NCI-H2196 treated with DMSO at 0.1 percent for 48 hours (cell line): ENCODE measurements around the gene FRRS1.
"Not testable (repeated sequence)": the region's sequence is repeated elsewhere in the genome, so short reads cannot be mapped to it uniquely, and the experiment has no call there.

ENCODE experiments used
- DNase-seq: peaks from one replicate; lab custom pipeline; 2025; ENCODE audit not compliant: unreplicated experiment; lab: John Stamatoyannopoulos, UW

FRRS1 gene

DNA sequence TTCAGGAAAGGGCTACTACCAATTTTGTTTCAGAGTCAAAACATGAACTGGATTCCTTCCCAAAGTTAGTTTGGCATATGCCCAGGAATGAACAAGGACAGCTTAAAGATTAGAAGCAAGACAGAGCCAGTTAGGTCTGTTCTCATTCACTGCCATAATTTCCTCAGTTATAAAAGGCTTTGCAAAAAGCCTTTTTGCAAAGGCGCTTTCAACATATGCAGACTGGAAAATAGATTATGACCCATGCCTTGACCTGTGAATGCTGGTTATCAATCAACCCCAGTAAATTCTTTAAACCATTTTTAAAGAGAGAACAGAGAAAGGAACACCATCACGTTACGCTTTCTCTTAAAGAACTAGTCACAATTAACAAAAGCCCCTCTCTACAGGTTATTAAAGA is 1.7 kb upstream of the FRRS1 start:
- DNase-seq = no peak

DNA sequence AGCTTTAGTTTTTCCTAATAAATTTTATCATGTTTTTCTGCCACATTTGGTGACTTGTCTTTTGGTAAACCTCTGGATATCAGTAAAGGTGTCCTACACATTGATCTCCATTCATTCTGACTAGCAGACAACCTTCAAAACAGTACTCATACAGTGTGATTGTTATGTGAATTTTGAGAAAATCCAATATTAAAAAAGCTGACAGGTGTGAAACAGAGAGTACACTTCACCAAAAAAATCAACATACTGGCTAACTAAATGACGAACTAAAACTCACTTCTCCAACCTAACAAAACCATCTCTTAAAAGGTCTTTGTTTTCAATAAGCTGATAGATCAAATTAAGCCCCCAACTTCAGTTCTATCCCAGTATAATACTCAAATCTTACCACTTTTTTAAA is 1.5 kb downstream of the FRRS1 start:
- DNase-seq = no peak

DNA sequence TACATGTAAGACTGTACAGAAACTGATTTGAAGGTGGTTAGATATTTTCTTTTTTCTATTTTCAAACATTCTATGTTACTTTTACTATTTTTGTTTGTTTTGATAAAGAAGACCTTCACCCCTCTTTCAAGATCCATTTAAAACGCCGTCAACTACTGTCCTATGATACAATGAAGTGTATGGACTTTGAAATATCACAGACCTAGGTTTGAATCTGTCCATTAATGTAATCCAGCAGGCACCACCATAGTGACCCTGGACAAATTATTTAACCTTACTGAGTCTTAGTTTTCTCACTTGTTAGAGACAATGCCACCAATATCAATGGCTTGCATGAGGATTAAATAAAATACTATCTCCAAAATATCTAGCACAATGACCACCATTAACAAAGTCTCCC is 2.0 kb downstream of the FRRS1 start:
- no peak for DNase-seq

DNA sequence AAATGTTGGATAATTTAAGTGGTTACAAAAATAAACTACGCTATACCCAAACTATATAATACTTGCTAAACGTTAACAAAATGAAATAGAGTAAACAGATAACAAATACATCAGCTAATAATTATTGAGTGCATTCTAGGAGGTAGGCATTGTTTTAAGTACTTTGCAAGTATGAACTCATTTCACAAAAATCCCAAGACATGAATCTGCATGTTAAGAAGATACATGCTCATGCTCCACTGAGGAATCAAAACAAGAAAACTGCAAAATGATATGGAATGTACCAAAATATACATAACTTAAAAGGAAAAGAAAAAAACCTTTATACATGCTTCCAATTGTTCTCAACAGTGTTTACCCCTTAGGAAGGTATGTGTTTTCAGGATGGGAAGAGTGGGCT is 2.5 kb downstream of the FRRS1 start:
- no peak for DNase-seq

DNA sequence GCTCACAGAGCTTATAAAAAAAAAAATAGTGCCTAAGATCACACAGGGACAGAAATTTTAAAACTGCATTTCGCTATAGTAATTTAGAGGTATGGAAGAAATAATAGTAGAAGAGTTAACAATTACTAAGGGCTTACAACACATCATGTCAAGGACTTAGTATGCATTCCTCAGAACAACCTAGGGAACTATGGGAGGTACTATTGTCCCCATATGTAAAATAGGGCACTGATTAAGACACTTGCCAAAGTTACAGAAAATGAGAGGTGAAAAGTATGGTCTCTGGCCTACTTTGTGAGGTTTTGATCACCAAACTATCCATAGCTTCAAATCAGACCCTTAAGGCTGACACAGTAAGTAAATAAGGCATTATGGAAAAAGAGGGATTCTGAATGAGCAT is 4.7 kb downstream of the FRRS1 start:
- no peak for DNase-seq

DNA sequence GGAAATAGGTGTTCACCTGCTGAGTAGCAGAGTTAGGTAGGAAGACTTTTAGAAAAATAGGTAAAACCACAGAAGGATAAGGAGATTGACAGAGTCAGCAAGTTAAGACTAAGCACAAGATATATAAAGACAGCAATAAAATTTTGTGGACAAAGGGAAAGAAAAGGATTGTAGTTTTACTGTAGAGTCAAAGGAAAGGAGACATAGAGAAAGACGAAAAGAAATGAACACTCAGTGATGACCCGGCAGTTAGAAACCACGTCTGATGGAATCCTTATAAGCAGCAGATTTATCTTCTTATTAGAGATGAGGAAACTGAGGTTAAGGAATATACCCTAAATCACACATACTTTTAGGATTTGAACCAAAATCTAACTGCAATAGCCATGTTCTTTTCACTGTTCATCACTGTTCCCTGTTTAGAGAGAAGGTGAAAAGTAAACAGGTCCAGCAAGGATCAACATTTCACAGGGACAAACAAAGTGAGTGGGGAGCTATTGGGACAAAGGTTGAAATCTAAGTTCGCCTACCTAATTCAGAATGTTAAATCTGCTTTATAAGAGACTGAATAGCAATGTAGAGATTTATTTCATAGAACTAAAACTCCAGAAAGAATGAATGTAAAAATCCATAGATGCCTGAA is 6.8 kb downstream of the FRRS1 start:
- DNase-seq = no peak

DNA sequence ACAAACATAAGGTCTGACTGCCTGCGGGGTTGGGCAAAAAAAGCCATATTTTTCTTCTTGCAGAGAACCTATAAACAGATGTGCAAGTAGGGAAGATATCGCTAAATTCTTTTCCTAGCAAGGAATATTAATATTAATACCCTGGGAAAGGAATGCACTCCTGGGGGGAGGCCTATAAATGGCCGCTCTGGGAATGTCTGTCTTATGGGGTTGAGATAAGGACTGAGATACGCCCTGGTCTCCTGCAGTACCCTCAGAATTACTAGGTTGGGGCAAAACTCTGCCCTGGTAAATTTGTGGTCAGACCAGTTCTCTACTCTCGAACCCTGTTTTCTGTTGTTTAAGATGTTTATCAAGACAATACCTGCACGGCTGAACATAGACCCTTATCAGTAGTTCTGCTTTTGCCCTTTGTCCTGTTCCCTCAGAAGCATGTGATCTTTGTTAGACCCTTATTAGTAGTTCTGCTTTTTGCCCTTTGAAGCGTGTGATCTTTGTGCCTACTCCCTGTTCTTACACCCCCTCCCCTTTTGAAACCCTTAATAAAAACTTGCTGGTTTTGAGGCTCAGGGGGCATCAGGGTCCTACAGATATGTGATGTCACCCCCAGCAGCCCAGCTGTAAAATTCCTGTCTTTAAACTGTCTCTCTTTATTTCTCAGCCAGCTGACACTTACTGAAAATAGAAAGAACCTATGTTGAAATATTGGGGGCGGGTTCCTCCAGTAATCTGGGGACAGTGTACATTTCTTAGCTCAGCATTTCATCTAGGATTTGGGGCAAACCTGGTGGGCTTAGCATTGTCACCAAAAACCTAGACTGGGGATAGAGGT is 7.5 kb downstream of the FRRS1 start:
- not testable (repeated sequence) for DNase-seq

DNA sequence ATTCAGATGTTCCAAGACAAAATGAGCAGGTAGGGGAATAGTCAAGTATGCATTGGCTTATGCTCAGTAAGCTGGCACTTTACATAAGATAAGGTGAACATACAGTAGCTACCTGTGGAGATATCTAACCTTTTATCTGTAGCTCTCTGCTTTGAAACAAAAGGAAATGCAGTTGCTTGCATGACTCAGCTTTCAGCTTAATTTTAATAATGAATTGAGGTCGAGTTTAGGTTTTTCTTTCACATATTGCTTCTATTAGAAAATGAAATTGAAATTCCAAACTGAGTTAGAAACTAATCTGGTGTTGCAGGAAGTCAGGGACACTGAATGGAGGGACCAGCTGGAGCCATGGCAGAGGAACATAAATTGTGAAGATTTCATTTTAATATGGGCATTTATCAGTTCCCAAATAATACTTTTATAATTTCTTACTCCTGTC is 8.3 kb downstream of the FRRS1 start:
- no peak for DNase-seq

DNA sequence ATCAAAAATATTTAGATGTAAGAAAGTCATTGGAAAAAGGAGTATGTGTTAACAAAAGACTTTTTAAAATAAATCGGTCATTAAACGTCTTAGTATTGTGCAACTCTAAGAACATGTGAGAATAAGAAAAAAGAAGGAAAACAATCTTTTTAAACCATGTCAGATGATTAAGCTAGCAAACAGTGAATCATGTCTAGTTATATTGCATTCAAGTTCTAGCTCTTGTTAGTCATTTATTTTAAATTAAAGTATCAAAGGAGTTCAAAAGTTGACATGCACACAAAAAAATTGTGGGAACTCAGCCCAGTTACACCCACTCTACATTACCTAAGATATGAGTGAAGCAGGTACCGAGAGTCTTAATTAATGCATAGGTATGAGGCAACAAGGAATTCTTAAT is 9.8 kb downstream of the FRRS1 start:
- no peak for DNase-seq

DNA sequence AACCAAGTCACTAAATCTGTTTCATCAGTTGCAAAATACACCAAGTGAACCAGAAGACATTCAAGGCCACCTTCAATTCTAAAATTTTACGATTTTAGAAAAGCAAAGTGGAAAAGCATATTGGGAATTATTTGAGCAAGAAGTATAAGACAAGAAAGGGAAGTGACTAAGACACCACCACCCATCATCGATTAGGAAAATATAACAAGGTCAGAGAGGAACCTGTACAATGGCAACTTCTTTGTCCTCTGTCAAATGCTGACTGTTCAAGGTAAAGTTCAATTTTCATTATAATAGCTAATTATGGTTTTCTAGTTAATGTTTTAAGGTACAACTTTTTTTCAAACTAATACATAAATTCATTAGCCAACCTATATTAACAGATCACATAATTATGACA is 10.8 kb downstream of the FRRS1 start:
- DNase-seq = no peak

DNA sequence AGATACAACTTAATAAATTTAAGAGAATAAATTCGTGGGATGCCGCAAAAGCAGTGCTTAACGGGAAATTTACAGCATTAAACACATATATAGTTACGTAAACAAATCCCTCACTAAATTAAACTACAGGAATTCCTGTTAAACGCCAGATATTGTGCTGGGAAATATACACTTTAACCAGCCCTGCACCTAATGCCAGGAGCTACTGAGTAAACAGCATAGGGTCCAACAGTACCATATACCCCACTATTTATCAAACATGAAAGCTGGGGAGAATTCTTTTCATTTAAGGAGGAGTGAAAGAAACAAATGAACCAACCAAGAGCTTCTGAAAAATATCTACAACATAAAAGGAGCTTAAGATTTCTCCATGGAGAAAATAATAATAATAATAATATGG is 11.7 kb downstream of the FRRS1 start:
- no peak for DNase-seq

DNA sequence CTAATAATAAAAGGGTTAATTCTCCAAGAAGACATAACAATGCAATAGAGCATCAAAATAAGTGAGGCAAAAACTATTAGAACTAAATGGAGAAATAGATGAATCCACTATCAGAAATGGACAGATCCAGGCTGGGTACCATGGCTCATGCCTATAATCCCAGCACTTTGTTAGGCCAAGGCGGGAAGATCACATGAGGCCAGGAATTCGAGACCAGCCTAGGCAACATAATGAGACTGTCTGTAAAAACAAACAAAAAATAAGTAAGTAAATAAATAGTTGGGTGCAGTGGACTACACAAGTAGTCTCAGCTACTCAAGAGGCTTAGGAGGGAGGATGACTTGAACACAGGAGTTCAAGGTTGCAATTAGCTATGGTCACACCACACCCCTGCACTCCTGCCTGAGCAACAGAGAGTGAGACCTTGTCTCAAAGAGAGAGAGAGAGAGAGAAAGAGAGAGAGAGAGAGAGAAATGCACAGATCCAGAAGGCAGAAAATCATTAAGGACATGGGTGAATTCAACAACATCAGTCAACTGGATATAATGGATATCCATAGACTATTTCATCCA is 12.3 kb downstream of the FRRS1 start:
- no peak for DNase-seq

DNA sequence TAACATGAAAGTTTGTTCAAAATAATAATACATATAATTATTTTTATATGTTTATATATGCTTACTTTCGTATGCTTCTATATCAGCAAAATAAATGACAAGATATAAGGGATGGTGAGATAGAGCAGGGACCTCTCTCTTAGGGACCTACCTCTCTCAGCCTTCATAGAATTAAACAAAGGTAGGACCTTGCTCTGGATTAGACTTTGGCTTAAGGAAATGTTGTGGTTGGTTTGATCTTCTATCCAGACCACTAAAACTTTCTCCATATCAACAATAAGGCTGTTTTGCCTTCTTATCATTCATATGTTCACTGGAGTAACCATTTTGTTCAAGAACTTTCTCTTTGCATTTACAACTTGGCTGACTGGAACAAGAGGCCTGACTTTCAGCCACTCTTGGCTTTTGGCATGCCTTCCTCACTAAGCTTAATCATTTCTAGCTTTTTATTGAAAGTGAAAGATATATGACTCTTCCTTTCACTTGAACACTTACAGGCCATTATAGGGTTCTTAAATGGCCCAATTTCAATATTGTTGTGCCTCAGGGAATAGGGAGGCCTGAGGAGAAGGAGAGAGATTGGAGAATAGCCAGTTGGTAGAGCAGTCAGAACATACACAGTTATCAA is 14.4 kb downstream of the FRRS1 start:
- no peak for DNase-seq

DNA sequence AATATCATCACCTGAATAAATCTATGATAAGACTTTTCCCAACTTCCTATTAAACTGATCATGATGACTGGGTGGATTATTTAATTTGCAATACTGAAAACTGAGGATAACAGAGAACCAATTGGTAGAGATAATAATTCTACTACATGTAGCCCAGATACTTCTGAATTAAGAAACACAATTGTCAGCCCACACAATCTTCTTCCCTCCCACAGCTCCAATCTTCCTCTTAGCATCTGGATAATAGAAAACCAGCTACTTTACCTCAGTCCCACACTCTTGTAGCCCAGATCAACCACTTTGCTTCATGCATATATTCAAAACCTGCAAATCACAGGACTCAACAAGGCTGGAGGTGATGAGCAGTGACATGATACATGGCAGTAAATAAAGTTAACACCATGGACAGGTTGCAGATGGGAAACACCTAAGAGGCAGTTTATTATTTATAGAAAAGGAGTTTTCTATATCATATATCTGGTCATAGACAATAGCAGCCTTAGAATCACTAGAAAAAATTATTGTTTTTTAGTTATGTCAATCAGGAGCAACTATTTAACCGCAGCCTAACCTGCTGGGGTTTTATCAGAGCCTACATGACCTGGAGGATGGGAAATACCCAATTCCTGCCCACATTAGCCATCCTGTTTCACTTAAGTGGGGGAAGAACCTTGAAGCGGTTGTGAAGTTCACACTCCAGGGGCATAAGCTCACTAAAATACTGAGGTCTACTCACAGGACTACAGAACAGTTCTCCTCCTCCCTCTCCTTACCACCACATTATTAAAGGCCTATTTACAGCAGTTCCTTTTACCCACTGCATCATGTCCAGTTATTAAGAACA is 16.7 kb downstream of the FRRS1 start:
- DNase-seq = no peak

DNA sequence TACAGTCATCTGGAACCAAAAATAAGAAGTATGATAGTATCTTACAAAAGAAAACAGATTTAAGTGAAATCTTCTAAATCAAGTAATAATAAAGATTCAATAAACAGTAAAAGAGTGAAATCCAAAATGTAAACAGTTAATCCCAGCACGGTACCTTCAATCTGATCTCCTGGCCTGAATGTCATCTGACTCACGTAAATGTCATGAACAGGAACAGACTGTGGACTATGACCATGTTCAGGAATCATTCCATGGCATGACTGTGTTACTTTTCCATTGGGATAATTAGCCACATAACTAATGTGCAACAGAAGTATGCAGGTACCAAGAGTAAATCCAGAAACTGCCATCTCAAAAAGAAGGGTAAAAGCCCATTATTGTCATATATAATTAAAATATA is 18.0 kb downstream of the FRRS1 start:
- no peak for DNase-seq

DNA sequence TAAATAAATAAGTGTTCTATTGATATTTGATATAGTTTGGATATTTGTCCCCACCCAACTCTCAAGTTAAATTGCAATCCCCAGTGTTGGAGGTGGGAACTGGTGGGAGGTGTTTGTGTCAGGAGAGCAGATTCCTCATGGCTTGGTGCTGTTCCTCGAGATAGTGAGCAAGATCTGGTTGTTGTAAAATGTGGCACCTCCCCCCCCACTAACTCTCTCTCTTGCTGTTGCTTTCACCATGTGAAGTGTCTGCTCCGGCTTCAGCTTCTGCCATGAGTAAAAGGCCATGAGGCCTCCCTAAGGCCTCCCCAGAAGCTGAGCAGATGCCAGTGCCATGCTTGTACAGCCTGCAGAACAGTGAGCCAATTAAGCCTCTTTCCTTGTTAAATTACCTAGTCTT is 20.8 kb downstream of the FRRS1 start:
- no peak for DNase-seq

DNA sequence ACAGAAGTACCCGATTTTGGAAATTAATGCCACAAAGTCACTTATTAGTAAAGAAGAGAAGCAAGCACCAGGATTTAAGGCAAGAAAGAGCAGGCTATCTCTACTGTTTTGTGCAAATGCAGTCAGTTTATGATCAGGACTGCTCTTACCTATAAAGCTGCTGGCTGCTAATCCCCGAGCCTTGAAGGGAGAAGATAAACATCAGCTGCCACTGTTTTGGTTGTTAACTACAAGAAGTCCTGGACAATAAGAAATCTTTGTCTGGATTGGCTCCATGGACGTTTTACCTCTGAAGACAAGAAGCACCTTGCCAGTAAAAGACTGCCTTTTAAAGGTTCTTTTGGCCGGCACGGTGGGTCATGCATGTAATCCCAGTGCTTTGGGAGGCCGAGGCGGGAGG is 21.4 kb downstream of the FRRS1 start:
- DNase-seq = no peak

DNA sequence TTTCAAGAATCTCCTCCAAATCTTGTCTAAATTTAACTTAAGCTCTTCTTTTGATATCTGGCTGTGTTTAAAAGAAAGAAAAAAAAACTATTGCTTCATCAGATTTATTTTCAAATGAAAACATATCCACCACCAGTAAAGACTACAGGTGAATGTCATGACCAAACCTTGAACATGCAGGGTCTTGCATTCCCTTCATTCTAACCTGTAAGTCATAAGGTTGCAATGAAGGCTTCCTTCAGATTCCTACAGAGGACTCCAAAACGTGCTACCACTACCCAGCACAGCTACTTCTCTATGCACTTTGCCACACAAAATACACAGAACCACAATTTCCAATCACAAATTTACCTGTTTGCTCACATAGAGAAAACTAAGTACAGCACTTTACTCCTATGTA is 26.3 kb downstream of the FRRS1 start:
- no peak for DNase-seq

DNA sequence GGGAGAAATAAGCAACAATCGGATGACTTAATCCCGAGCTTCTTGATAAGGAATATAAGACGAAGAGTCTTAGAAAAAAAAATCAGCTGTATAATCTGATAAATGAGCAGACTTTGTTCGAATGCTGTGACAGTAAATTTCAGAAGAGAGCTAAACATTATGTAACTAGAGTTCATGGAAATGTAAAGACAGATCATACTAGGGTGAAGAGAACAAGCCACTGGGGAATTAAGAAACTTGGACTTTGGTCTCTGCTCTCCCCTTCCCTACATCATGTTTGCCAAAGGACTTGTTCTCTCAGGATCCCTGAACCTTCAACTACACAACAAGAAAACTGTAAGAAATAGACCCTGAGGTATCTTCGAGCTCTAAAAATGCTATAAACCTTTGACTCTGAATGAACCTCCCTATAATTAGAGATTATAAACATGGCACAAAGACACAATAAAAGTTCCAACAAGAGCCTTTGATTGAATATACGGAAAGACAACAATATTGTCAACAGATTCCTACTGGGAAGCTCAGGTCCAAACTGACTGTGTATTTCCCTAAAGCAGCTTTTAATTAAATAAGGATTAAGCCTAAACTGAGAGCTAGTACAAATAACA is 27.5 kb downstream of the FRRS1 start:
- DNase-seq = no peak

DNA sequence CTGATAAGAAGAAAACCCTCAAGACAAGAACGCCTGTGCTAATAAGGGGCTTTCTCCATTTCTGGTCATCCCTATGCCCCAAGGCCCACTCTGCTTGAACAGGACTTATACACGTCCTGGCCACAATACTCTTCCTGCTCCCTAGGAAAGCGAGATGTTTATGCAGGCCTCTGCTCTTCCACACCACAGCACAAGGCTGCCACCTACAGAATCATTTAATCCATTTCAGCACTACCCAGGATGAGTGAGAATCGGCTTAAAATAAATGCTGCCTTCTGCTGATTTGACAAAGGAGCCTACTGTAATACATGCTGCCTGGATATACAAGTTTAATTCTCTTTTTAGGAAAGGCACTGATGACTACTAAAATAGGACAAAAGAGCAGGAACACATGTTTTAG is 29.4 kb downstream of the FRRS1 start:
- DNase-seq = no peak

DNA sequence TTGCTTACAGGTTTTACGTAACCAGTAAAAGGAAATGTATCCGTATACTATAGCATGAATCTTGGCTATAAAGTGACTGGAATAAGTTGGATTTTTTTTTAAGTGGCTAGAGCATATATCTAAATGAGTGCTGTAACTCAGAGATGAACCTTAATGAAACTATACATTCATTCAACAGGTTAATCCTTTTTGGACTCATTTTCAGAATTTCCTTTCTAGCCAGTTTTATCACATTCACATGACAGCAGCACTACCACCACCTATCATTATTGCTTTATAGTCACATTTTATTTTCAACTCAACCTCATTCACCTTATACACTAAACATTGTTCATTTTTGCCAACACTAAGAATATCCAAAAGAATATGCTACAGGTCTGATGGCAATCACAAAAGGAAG is 30.6 kb downstream of the FRRS1 start:
- DNase-seq = no peak
